Hepatocyte (in vitro differentiated cells): Measurements from ENCODE around the gene ARHGAP45.

Experiments used
- CTCF ChIP-seq: fragments of 200-600 bp; sonication (generic); IDR thresholded peaks from 2 replicates; pipeline ENCODE4 v1.5.1; 2016; ENCODE audit warnings: antibody characterized with exemption, mild to moderate bottlenecking; ENCODE audit not compliant: poor library complexity
- EZH2phosphoT487 ChIP-seq: fragments of 200-600 bp; sonication (generic); IDR thresholded peaks from one replicate; pipeline ENCODE4 v1.6.1; 2018; ENCODE audit warnings: antibody characterized with exemption, mild to moderate bottlenecking, low read depth, moderate library complexity; ENCODE audit not compliant: unreplicated experiment, severe bottlenecking

- TF ChIP-seq CTCF (no peak), EZH2phosphoT487 (no peak)
Observed at GRCh38 chr19:1065606-1066109, 1.3 kb upstream of the ARHGAP45 start.
